Astrocyte (in vitro differentiated cells and primary cell): Measurements from ENCODE around the gene RALGPS2.
"Not testable (repeated sequence)": the region's sequence is repeated elsewhere in the genome, so short reads cannot be mapped to it uniquely, and the experiment has no call there.

Experiments
- CTCF ChIP-seq: IDR thresholded peaks from 2 replicates; pipeline ENCODE4 v1.5.1; 2011; ENCODE audit warnings: low read depth, mild to moderate bottlenecking, inconsistent platforms, low read length, moderate library complexity; ENCODE audit not compliant: insufficient read depth
- EZH2 ChIP-seq: IDR thresholded peaks from 2 replicates; pipeline ENCODE4 v1.6.1; 2012; ENCODE audit warnings: mild to moderate bottlenecking, low read length, inconsistent platforms; ENCODE audit not compliant: insufficient read depth

DNA sequence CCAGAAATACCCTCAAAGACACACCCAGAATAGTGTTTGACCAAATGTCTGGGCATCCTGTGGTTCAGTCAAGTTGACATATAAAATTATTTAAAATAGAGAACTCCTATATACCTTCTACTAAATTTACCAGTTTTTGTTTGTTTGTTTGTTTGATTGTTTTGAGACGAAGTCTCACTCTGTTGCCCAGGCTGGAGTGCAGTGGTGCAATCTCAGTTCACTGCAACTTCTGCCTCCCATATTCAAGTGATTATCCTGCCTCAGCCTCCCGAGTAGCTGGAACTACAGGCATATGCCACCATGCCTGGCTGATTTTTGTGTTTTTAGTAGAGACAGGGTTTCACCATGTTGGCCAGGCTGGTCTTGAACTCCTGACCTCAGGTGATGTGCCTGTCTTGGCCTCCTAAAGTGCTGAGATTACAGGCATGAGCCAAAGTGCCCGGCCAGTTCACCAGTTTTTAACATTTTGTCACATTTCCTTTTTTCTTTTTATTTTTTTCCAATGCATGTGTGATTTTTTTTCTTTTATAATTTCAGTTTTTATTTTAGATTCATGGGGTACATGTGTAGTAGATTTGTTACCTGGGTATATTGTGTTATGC is 29.7 kb downstream of the RALGPS2 start:
- not testable (repeated sequence) for TF ChIP-seq CTCF, EZH2
